ENCODE measurements around the gene RAD52. TPM values are rescaled to one million over a fixed set of nuclear protein-coding genes. Genes with fewer than 3 reads are reported as not detected.
A peak's percentile ranks its signal among the peaks of the same experiment; 100 is the strongest.
"Not testable (repeated sequence)": the region's sequence is repeated elsewhere in the genome, so short reads cannot be mapped to it uniquely, and the experiment has no call there.

Gene RAD52
- total RNA-seq, 1 experiment from 2014 or later = 5.3 TPM

DNA sequence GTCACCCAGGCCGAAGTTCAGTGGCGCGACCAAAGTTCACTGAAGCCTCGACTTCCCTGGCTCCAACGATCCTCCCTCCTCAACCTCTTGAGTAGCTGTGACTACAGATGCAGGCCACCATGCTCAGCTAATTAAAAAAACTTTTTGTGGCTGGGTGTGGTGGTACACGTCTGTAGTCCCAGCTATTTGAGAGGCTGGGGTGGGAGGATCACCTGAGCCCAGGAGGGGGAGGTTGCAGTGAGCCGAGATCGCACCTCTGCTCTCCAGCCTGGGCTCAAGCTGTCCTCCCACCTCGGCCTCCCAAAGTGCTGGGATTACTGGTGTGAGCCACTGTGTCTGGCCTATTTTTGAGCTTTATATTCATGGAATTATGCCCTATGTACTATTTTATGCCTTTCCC, 18.1 kb upstream of the RAD52 start:
- DNase-seq (ENCODE audit: low spot score) = no peak

DNA sequence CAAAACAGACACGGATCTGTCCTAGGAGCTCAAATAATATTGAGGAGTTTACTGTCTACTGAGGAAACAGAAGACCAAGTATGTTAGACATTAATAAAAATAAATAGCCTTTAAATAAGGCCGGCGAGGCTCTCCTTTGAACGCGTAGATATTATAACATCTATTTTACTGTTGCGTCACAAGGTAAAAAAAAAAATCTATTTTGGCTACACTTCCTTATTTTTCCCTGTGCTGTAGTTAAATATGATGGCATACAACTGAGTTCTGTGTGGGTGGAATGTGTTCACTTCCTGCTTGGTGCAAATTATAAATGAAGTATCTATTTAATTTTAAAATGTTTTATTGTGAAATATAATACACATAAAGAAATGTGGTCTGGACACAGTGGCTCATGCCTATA, 17.2 kb upstream of the RAD52 start:
- DNase-seq (ENCODE audit: low spot score) = no peak

GRCh38 chr12:958588-959123, 9.2 kb upstream of the RAD52 start:
- DNase-seq (ENCODE audit: low spot score) = peak; percentile 38

- no peak for DNase-seq (ENCODE audit: low spot score)
Observed at GRCh38 chr12:955939-956338, 6.4 kb upstream of the RAD52 start.

GRCh38 chr12:954741-955140, 5.2 kb upstream of the RAD52 start:
- no peak for DNase-seq (ENCODE audit: low spot score)

GRCh38 chr12:953776-954175, 4.3 kb upstream of the RAD52 start:
- DNase-seq (ENCODE audit: low spot score) = peak; percentile 39

GRCh38 chr12:951176-951575, 1.7 kb upstream of the RAD52 start:
- no peak for DNase-seq (ENCODE audit: low spot score)

- DNase-seq (ENCODE audit: low spot score) = no peak
Observed at GRCh38 chr12:948238-948637, 1.3 kb downstream of the RAD52 start.

DNA sequence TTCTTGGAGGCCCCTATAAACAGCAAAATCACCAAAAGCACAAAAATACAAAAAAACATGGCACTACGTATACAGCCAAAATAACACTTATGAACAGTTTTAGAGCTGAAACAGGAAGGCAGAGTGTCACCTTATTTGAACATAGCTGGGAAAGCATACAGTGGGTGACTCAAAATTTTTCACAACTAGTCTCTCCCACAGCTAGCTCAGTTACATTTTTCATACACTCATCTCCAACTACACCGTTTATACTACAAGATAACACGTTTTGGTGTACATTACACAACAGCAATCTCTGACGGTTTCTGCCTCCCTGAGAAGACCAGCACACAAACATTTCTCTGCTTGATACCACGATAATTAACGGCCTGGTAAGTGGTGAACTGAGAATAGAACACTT, 2.9 kb downstream of the RAD52 start:
- no peak for DNase-seq (ENCODE audit: low spot score)

- no peak for DNase-seq (ENCODE audit: low spot score)
Observed at GRCh38 chr12:946212-946611, 3.3 kb downstream of the RAD52 start.

DNA sequence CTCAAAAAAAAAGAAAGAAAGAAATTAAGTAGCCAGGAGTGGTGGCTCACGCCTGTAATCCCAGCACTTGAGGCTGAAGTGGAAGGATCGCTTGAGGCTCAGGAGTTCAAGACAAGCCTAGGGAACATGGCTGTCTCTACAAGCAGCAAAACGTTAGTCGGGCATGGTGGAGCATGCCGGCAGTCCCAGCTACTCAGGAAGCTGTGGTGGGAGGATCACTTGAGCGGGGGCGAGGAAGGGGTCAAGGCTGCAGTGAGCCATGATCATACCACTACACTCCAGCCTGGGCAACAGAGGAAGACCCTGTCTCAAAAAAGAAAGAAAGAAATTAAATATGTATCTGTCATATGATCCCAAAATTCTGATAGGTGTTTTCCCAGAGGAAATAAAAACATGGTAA, 5.3 kb downstream of the RAD52 start:
- no peak for DNase-seq (ENCODE audit: low spot score)

GRCh38 chr12:943051-943450, 6.4 kb downstream of the RAD52 start:
- no peak for DNase-seq (ENCODE audit: low spot score)

- no peak for DNase-seq (ENCODE audit: low spot score)
Observed at GRCh38 chr12:938810-939209, 10.7 kb downstream of the RAD52 start.

DNA sequence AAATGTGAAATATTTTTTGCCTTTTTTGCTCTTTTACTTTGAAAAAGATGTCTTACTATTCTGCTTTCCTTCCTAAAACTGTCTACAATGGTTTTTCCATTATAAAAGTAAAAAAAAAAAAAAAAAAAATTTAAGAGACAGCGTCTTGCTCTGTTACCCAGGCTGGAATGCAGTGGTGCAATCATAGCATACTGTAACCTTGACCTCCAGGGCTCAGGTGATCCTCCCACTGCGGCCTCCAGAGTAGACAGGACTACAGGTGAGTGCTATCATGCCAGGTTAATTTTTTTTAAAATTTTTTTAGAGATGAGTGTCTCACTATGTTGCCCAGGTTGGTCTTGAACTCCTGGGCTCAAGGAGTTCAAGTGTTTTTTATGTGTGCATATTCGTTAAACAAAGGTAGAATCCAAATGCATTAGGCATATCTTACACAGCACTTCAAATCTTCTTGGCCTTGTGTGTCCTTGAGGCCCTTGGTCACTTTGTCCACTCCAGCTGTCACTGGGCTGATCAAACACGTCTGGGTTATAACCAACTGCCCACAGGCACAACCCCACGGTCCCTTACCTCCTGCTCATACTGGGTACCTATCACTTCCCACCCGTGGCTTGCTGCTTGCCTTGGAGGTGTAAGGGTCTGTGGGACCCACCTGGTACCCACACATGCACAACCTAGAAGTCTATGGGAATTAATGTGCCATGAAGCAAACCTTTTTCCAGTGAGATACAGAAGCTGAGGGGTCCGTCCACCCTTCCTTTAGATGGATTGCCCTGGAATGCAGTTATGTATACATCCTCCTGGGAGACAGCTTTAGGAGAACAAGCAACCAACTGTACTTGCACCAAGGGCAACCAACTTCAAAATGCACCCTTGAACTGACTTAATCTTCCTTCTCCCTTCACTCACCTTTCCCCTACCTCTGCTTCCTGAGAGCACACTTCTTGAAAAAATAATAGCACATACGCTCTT, 12.8 kb downstream of the RAD52 start:
- DNase-seq (ENCODE audit: low spot score) = no peak

GRCh38 chr12:935891-936290, 13.6 kb downstream of the RAD52 start:
- DNase-seq (ENCODE audit: low spot score) = not testable (repeated sequence)

- no peak for DNase-seq (ENCODE audit: low spot score)
Observed at GRCh38 chr12:931591-931990, 17.9 kb downstream of the RAD52 start.

- DNase-seq (ENCODE audit: low spot score) = no peak
Observed at GRCh38 chr12:931060-931459, 18.4 kb downstream of the RAD52 start.

DNA sequence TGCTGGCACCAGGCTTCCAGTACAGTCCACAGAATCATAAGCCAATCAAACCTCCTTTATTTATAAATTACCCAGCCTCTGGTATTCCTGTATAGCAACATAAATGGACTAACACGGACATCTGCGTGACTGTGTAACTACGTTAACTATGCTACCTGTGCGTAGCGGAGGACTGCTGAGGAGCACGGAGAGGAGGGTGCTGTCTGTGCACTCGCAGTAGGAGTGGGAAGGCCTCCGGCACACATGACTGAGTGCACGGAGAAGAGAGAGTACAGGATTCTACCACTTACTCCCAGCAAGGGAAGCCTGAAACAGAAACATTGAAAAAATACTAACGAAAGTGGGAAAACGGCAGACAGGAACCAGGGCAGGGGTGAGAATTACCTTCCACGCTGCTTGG, 22.9 kb downstream of the RAD52 start:
- DNase-seq (ENCODE audit: low spot score) = no peak

DNA sequence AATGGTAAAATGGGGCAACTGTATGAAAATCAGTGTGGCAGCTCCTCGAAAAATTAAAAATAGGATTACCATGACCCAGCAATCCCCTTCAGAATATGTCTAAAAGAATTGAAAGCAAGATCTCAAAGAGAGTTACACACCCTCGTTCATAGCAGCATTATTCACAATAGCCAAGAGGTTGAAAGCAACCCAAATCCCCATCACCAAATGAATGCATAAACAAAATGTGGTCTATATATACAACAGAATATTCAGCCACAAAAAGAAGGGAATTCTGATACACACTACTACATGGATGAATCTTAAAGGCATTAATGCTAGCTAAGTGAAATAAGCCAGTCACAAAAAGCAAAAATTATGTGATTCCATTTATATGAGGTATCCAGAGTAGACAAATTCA, 27.2 kb downstream of the RAD52 start:
- DNase-seq (ENCODE audit: low spot score) = no peak

- DNase-seq (ENCODE audit: low spot score) = no peak
Observed at GRCh38 chr12:920676-921075, 28.8 kb downstream of the RAD52 start.

DNA sequence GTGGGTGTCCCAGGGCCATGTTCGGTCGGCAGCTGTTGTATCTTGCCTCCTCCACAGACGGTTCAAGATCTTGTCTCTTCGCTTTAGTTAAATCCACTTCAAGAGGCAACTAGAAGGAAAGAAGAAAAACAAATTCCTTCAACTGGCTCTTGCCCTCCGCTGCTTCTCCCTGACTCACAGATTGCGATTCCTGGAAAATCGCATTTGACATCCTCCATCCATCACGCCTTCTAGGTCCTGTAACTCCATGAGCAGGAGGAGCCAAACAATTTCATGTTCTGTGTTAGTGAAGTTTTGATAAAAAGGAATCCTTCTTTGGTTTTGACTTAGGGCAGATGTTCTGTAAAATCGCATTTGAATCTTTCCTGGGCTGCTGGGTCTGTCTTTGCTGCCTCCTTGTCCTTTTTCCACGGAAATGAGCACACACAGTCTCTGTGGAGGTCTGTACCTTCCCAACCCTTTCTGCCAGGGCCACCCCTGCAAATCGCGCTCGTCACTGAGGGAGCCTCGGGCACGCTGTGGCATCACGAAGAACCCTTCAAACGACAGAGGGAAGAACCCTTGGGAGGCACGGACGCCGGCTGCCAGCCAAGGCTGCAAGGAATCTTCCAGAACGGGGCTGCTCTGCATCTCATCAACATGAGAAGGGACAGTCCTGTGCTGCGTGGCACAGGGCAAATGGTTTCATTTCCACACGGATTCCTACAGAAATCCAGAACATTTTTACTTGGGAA, 32.6 kb downstream of the RAD52 start:
- DNase-seq (ENCODE audit: low spot score) = no peak

DNA sequence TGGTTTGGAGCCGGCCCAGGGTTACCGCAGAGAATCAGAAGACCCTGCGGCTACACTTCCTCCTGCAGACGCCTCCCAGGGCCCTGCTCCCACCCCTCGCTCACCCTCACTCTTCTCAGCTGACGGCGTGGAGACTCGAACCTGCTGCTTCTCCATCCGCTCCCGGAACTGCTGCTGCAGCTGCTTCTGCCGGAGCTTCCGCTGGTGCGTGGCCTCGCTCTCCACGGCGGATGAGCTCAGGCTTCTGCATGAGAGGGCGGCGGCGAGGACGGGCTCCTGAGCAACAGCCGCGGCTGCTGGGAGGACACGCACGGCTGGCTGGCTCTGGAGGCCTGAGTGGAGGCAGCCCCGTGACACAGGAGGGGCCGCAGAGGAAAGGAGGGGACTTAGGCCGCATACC, 33.3 kb downstream of the RAD52 start:
- no peak for DNase-seq (ENCODE audit: low spot score)

GRCh38 chr12:915090-915489, 34.4 kb downstream of the RAD52 start:
- no peak for DNase-seq (ENCODE audit: low spot score)

All from A172 (cell line).